GM18867 (cell line): ENCODE results near the gene THADA.
"Not testable (repeated sequence)": the region's sequence is repeated elsewhere in the genome, so short reads cannot be mapped to it uniquely, and the experiment has no call there.

Experiments used
- ATAC-seq: cut with Tn5 transposase; IDR thresholded peaks from one replicate; pipeline ENCODE4 v1.9.1; 2021; ENCODE audit warnings: mild to moderate bottlenecking, moderate library complexity; ENCODE audit not compliant: unreplicated experiment

Gene THADA

DNA sequence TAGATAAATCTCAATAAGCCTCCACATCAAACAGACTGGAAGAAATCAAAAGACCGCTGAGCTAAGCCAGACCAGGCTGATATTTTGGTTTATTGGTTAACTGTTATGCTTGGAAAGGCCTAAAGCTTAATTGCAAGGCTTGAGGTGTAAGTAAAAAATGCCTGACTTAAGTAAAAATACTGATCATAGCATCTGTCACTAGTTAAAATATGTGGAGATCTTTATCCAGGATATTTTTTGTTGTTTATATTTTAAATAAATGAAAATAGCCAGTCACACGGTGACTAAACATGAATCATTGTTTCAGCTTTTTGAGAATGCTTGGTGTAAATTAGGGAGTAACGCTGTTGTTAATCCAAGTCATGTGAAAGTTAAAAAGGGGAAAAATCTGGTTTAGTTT lies 127.9 kb downstream of the THADA start:
- ATAC-seq, result no peak

GRCh38 chr2:43465234-43465633 lies 130.6 kb downstream of the THADA start:
- ATAC-seq, result no peak

- no peak for ATAC-seq
These were observed 131.2 kb downstream of the THADA start for GRCh38 chr2:43464590-43464989.

GRCh38 chr2:43462866-43463641 lies 132.8 kb downstream of the THADA start:
- no peak for ATAC-seq

- peak; percentile 92 for ATAC-seq
These were observed 134.3 kb downstream of the THADA start for GRCh38 chr2:43461453-43462073.

DNA sequence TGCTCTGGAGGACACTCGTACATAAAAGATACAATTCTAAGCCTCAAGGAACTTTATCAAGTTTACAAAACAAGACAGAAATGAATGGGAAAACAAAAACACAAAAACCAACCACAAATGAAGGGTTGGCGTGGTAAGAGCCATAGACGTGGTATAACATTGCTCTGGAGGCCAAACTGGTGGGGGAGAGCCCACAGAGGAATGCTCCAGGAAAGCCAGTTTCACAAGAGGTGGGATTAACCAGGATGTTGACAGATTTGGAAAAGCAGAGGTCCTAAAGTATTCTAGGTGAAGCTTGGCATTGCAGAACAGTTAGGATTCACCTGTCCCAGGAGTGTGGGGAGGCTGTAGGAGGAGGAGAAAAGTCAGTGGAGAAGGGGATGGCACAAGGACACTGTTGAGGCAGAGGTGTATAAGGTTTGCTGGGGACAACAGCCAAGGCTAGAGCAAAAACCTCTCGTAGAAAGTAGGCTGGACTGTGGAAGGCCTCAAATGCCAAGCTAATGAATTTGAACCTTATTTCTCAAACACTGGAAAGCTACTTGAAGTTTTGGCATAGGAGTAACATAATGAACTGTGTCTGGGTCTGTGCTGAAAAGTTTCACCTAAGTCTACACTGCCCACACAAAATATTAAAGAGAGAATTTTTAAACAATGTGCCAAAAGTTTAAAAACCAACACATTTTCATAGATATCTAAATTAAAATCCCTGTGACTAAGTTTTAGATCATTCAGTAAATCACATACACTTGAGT lies 135.1 kb downstream of the THADA start:
- no peak for ATAC-seq

DNA sequence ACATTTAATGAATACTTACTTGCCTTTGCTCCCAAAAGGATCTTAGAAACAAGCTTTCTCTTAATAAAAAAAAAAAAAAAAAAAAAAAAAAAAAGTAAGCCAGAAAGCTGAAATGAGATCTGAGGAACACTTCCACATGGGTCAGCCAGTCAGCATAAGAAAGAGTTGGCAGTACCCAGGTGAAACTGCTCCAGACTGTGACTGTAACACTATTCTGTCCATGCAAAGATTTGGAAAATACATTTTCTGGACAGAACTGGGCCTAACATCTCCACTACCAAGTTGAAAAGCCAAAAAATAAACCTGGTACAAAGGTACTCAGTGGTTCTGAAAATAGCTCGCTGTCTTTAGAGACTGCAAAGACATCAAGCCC lies 135.7 kb downstream of the THADA start:
- no peak for ATAC-seq

GRCh38 chr2:43459446-43460173 lies 136.2 kb downstream of the THADA start:
- no peak for ATAC-seq

GRCh38 chr2:43458014-43458628 lies 137.7 kb downstream of the THADA start:
- no peak for ATAC-seq

DNA sequence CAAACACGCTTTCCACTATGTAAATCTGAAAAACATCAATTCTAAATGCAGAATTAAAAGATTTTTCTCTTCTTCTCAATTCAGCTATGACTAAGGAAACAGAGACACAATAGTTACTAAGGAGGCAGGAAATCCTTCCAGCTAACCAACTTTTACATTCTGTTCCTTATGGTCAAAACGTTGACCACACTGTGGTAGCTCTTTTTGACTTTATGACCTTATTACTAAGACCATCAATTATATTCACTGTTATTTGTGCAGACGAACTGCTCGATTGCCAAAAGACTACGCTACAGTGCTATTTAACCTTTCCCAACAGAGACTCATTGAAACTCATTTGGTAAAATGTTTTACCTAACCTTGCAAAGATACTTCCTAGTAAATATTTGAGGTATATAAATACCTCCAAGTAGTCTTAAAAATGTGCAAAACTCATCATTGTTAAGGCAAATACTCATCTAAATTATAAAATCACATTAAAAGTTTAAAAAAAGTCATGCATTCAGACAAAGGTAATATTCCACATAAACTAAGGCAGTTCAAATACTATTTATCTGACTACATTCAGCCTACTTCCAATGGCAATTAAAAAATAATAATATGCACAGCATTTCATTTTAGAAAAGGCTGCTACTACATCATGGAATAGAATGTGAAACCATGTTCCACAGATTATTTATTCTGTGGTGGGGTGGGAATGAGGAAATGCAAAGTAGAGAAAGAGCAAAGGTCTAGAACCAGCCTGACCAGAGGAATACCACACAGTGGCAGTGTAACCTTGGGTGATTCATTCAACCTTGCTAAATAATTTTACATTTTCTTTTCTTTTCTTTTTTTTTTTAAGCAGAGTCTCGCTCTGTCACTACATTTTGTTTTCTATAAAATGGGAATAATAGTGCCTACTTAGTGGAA lies 139.9 kb downstream of the THADA start:
- ATAC-seq, result no peak

DNA sequence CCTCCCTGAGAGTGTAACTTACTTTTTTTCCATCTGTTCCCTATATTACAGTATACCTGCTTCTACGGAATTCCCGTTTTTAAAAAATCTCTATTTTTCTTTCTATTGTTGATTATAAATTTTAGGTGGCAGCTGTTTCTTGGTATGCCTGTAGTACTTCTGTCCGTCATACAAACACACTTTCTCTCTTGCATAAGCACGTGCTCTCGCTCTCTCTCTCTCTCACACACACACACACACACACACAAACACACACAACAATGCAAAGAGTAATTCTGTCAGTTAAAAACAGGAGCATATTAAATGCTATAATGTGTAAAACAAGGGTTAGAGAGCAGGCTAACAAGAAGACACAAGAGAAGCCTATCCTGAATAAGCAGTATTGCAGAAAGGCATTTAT lies 140.5 kb downstream of the THADA start:
- no peak for ATAC-seq

- no peak for ATAC-seq
These were observed 141.0 kb downstream of the THADA start for GRCh38 chr2:43454791-43455190.

DNA sequence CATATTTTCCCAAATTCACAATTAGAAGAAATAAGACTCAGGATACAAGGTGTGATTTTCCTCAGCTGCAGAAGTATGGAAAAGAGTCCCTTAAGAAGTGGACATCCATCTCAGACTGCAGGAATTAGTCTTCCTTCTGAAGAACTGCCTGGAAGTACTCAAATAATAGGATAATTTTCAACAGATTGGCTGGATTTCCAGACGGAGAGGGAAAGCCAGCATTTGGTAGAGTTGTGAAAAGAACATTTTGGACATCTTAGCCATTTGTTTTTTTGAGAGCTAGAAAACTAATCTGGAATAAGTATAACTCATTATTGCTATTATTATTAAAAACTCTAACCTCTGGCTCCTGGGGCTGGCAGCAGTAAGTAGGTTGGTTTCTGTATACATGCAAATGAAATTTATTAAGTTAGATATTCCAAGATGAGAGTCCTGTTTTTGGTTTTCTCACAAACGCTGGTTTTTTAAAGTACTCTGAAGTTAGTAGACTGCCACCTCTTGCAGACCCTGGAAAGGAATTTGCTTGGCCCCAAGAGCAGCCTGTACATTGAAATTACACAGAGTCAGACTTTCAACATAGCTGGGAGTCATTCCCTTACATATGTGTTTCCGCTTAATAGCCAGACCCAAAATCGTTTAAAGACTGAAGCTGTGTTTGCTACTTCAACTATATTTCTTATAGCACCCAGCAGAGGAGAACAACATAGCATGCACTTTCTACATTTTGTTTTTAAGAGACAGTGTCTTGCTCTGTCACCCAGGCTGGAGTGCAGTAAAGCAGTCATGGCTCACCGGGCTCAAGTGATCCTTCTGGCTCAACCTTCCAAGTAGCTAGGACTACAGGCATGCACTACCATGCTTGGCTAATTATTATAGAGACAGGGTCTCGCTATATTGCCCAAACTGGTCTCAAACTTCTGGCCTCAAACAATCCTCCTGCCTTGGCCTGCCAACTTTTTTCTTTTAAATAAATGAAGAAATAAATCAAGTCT lies 142.4 kb downstream of the THADA start:
- no peak for ATAC-seq

DNA sequence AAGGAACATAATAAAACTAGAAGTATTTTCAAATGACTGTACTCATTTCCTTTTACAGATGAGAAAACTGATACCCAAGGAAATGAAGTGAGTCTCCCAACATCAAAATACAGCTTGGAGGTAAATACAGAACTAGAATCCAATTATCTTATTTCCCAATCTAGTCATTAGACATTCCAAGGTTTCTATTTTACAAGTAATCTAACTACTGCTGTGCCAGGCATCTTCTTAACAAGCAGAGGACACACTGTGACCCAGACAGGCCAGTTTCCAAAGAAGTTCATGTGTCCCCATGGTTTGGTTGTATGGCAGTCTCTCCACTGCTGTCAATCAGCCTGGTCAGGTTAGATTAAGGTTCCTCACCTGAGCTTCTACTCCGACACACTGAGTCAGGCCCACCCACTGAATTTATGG lies 143.5 kb downstream of the THADA start:
- ATAC-seq, result no peak

DNA sequence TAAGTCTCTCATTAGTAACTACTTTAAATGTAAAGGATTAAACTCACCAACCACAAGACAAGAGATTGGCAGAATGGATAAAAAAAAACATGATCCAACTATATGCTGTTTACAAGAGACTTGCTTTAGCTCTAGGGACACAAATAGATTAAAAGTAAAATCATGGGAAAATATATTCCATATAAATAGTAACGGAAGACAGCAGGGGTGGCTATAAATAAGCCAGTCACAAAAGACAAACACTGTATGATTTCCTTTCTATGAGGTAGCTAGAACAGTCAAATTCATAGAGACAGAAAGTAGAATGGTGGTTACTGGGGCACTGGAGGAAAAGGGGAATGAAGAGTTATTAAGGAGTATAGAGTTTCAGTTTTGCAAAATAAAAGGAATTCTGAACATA lies 145.2 kb downstream of the THADA start:
- ATAC-seq, result no peak

- no peak for ATAC-seq
These were observed 147.1 kb downstream of the THADA start for GRCh38 chr2:43448822-43449110.

GRCh38 chr2:43448011-43448821 lies 147.6 kb downstream of the THADA start:
- no peak for ATAC-seq

DNA sequence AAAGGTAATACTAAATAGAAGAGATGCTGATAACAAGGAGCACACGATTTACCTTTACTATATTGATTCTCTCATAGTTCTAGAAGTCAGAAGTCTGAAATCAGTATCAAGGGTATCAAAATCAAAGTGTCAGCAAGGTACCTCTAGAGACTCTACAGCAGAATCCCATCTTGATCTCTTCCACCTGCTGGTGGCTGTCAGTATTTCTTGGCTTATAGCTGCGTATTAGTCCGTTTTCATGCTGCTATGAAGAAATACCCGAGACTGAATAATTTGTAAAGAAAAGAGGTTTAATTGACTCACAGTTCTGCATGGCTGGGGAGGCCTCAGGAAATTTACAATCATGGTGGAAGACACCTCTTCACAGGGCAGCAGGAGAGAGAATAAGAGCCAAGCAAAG lies 149.1 kb downstream of the THADA start:
- not testable (repeated sequence) for ATAC-seq
